COLO668 (cell line): ENCODE data around the gene NTM.
A peak's percentile ranks its signal among the peaks of the same experiment; 100 is the strongest.

Source experiments
- DNase-seq: peaks from one replicate; lab custom pipeline; 2025; ENCODE audit not compliant: unreplicated experiment; lab: John Stamatoyannopoulos, UW

Gene NTM

DNA sequence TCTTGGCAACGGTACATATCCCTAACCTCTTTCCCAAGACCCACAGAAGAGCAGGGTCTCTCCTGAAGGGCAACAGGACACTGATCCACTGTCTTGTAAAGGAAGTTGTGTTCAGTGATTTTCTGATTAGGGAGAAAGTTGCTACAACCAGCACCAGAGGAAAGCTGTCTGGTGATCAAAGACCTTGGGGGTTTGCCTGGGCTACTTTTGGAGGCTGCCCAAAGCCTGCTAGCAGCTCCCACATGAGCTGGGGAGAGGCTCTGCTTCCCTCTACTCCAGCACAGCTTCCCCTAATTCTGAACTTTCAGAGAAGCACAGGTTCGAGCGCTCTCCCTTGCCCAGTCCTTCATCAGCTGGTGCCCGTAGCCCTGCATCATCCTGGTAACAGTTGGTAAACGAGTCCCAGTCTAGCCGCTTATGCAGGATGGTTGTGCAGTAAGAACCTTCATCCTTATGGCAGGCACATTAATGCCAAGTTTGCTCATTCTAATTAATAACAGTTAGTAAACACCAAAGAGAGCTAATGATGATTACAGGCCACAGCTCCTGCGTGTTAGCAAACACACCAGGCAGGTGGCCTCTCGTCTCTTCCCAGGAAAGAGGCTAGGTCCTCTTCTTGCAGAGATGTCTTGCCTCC, 173.1 kb downstream of the NTM start:
- no peak for DNase-seq

DNA sequence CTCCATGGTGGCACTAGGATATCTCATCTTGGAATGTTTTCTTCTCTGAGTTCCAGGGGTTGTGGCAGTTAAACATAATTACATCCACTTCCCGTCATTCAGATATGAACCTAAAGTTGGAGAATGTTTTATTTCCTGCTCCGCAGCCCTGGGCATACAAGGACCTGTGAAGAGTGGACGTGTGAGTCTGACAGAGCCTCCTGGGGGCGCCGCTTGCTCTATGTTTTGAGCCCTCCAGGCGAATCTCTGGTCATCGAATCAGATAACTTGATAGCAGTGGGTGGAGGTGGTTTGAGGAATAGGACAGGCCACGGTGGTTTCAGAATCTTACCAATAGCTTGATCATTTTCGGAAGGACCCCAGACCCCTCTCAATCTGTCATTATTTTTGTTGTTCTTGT, 174.2 kb downstream of the NTM start:
- peak; percentile 6 for DNase-seq

- DNase-seq: no peak
Observed at GRCh38 chr11:131546218-131546895, 175.9 kb downstream of the NTM start.

DNA sequence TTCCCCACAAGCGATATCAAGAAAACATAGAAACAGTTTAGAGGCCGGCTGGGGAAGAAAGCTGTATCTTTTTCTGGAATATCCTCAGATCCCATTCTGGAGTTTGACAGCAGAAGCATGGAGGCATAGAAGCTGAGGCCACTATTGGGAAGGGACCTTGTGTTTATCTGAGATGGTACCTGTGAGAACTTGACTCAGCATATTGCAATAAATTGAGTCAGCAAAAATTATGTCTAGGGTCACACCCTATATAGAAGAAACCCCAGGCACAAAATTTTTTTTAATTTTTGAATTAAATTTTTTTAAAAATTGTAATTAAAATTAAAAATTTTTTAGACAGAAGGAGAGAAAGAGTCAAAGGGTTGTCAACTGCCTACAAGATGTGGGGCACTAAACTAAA, 178.7 kb downstream of the NTM start:
- DNase-seq: no peak

- DNase-seq: no peak
Observed at GRCh38 chr11:131549770-131550169, 179.4 kb downstream of the NTM start.

GRCh38 chr11:131560287-131560686, 189.9 kb downstream of the NTM start:
- DNase-seq: no peak

DNA sequence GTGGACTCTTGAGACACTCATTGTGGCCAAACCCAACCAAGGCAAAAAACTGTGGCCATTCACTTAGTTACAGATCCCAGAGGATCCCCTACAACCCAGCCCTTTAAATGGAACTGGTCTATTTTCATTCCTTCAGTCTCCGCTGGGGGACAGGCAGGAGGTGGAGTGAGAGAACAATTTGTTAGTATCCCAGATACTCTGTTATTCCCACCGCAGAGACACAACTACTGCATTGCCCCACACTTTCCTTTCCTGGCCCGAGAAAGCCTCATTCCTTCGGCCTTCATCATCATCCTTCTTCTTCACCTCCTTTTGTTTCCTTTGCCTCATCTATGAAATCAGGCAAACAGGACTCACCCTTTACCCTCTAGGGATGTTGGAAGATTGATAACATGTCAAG, 191.1 kb downstream of the NTM start:
- no peak for DNase-seq

DNA sequence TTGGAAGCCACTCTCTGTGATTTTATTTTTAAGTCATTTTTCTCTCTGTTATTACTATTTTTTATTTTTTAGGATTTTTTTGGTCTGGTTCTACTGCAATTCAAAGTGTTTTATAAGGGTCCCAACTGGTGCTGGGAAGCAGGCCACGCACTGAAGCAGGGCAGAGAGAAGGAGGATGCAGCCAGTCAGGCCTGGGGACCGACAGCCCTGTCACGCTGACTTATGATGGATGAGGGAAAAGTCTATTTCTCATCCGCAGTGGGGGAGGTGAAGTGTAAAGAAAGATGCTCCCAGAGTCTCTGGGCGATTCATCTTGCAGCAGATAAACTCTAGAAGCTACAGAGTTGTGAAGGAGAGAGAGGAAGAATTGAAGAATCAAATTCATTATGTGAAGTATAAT, 191.6 kb downstream of the NTM start:
- DNase-seq: no peak

DNA sequence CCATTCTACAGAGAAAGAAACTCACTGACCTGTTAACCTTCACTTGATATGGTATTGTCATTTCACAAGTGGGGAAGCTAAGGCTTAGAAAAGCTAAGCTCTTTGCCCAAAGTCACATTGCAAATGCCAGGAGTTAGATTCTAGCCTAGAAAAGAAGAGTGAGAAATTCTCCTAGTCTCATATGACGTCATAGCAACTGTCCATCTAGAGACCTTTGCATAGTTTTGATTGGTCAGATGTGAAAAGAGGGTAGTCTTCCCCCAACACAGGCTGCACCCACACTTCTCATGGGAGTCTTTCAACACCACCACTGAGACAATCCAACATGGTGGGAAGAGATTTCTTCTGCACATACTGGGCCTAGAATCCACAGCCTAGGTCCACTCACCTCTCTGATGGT, 197.9 kb downstream of the NTM start:
- no peak for DNase-seq

- DNase-seq: no peak
Observed at GRCh38 chr11:131571571-131571970, 201.2 kb downstream of the NTM start.

GRCh38 chr11:131572423-131572822, 202.0 kb downstream of the NTM start:
- no peak for DNase-seq

DNA sequence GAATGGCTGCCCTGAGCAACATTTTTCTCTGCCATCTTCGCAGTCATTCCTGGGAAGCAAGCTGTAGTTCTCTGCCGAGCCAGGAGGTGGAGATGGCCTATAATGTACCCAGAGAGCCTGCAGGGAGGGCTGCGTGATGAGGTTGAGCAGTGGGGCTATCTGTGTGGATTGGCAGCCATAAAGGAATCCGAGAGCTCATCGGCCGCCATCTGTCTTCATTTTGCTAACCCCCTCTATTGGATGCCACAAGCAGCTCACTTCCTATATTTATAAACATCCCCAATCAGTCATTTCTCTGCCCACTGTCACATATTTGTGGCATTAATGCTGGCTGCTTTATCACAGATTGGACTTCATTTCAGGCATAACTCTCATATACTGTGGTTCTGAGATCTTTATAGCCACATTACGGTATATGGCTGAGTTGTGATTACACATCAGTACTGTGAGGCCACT, 209.5 kb downstream of the NTM start:
- peak; percentile 17 for DNase-seq

DNA sequence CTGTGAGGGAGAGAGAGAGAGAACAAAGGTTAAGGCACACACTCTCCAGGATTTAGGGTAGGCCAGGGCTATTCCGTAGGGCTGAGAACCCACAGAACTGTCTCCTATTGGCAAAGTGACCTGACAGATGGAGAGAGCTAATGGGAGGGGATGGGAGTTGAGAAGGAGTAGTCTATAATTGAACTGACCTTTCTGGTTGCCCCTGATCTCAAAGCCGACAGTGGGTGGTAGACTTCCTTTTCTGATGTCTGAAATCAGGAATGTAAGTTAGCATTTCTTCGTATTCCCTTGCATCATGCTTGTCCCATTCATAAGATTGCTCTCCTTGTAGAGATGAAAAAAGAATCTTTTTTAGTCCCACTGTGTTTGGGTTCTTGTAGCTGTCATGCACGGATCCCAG, 210.1 kb downstream of the NTM start:
- no peak for DNase-seq

DNA sequence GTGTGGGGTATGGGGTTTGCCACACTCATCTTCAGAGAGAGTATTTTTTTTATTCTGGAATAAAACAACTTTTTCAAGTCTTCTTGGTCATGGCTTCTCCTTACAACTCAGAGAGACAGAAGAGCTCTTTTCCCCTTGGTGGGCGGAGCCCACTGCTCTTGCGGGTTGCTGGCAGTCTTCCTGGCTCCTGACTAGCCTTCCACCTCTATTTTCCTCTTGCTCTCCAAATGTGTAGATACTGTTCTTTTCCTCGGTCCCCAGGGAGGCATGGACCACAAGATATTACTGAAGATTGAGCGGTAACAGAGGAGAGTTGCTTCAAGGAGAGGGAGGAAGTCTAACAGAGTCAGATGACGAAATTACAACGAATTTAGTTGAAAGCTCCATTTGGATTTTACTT, 210.6 kb downstream of the NTM start:
- DNase-seq: no peak

DNA sequence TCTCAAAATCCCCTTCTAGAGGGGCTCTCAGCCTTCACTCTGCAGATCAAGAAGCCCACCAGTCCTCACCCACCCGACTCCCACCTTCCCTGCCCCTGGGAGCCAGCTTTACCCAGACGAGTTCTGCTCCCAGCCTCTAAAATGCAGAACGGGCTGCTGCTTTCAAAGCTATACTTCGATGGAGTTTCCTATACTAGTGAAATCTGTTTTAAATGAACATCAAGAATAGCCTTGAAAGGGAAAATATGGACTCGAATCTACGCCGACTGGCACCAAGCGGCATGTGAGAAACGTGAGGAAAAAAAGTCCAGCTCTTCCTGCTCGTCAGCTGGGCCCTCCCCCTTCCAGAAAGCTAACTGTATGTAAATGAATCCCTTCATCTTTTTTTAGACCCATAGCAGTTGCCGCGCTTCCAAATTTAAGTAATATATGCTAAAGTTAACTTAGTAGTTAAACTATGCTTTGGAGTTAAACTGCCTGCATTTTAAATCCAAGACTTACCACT, 211.7 kb downstream of the NTM start:
- DNase-seq: no peak

DNA sequence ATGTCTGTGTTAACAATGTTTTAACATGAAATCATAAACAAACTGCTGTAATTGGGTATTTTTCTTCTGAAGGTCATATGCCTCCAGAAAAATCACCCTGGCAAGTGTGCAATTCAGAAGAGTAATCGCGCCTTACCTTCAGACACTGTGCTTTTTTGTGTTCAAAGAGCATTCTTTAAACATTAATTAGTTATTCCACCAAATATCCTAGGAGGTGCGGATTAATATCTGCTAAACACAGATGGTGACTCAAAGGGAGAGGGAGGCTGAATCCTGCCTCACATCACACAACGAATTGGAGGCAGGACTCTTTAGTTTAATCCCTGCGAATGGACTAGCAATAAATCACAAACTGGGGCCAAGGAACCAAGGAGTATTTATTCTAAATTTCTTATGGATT, 213.0 kb downstream of the NTM start:
- no peak for DNase-seq

DNA sequence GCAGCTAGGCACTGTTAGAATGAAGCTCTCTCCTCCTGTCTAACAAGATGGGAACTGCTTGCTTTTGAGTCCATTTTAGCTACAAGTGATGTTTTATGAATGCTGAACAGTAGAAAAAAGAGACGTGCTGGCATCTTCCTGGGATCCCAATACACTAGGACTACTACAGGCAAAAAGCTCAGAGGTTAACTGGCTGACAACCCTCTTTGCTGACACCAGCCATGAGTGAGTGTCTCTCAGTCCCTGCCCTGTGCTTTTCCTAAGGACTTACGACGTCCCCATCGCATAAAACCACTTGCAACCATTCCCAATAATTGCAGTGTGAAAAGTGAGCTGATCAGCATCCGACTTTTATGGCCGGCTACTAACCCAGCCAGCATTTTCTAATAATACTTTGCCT, 213.5 kb downstream of the NTM start:
- DNase-seq: no peak

- no peak for DNase-seq
Observed at GRCh38 chr11:131584785-131585592, 214.6 kb downstream of the NTM start.

GRCh38 chr11:131588057-131588456, 217.6 kb downstream of the NTM start:
- DNase-seq: no peak

DNA sequence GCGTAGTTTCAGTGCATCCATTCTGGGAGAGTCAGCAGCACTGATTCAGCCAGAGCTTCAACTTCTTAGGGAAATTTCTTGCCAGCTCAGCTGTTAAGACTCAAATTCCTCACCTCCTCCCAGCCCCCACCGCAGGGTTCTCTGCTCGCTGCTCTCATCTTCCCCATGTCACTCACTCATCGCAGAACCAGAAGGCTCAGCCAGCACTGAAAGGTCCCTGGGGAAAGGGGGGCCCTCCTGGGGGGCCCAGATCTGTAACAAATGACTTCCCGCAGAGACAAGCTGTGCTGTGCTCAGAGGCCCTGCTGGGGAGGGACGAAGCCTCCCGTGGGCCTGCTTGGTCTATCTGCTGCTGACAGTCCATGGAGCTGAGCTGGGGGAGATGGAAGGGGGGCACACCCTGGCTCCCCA, 220.6 kb downstream of the NTM start:
- DNase-seq: no peak

GRCh38 chr11:131592152-131592551, 221.7 kb downstream of the NTM start:
- DNase-seq: no peak

- DNase-seq: no peak
Observed at GRCh38 chr11:131592734-131593133, 222.3 kb downstream of the NTM start.
